HepG2 (cell line): ENCODE results near the gene ABHD12. TPM values are rescaled to one million over a fixed set of nuclear protein-coding genes. Genes with fewer than 3 reads are reported as not detected.

Experiments used
- KDM4B ChIP-seq: sonication (generic); formaldehyde crosslinking; IDR thresholded peaks from 2 replicates; pipeline ENCODE4 v1.4.0; 2020; ENCODE audit warnings: missing genetic modification reagents
- MBNL3 ChIP-seq: fragments of 250-450 bp; sonication (Bioruptor Pico); conservative IDR thresholded peaks from 2 replicates; pipeline ENCODE4 v1.8.0; 2022; ENCODE audit warnings: mild to moderate bottlenecking, inconsistent platforms
- MYNN ChIP-seq: sonication (generic); formaldehyde crosslinking; IDR thresholded peaks from 2 replicates; pipeline ENCODE4 v1.4.0; 2020; ENCODE audit warnings: mild to moderate bottlenecking, low read depth, missing genetic modification reagents
- NR2C2 ChIP-seq: sonication (generic); formaldehyde crosslinking; IDR thresholded peaks from 2 replicates; pipeline ENCODE4 v1.4.0; 2020; ENCODE audit warnings: missing genetic modification reagents, mild to moderate bottlenecking, moderate library complexity, borderline replicate concordance
- PRDM4 ChIP-seq: sonication (generic); formaldehyde crosslinking; IDR thresholded peaks from 2 replicates; pipeline ENCODE4 v1.9.0; 2021; ENCODE audit warnings: missing genetic modification reagents, borderline replicate concordance
- TEAD2 ChIP-seq: sonication (generic); formaldehyde crosslinking; IDR thresholded peaks from 2 replicates; pipeline ENCODE4 v1.9.0; 2021; ENCODE audit warnings: missing genetic modification reagents
- ZNF362 ChIP-seq: sonication (generic); formaldehyde crosslinking; IDR thresholded peaks from 2 replicates; pipeline ENCODE4 v1.4.0; 2020; ENCODE audit warnings: missing genetic modification reagents, mild to moderate bottlenecking, borderline replicate concordance
- ZNF501 ChIP-seq: sonication (generic); formaldehyde crosslinking; IDR thresholded peaks from 2 replicates; pipeline ENCODE4 v1.5.1; 2020; ENCODE audit warnings: mild to moderate bottlenecking, moderate library complexity, missing genetic modification reagents
- ZNF512 ChIP-seq: sonication (generic); formaldehyde crosslinking; IDR thresholded peaks from 2 replicates; pipeline ENCODE4 v1.4.0; 2020; ENCODE audit warnings: mild to moderate bottlenecking, missing genetic modification reagents
- ZNF761 ChIP-seq: sonication (generic); formaldehyde crosslinking; conservative IDR thresholded peaks from 2 replicates; pipeline ENCODE4 v1.4.0; 2020; ENCODE audit warnings: mild to moderate bottlenecking, missing genetic modification reagents
- ZXDC ChIP-seq: sonication (generic); formaldehyde crosslinking; IDR thresholded peaks from 2 replicates; pipeline ENCODE4 v1.5.0; 2020; ENCODE audit warnings: mild to moderate bottlenecking, missing genetic modification reagents
- polyA plus RNA-seq, 8 experiments: library from polyadenylated mRNA; depleted of rRNA in 3 of 8; stranded (reverse) in 7 of 8; unstranded in 1 of 8; fragments of >200 nt; fragmentation: Illumina TruSeq in 4 of 8; extraction: Trizol in 4 of 8; gene quantifications; 2 replicates each; pipeline versions ENCODE4 v1.2.1 to v1.2.3, GENCODE V29; 2011 to 2016; ENCODE audit warnings: low read depth in 4 of 8, missing spikeins in 1 of 8, mixed read lengths in 1 of 8; ENCODE audit not compliant: insufficient read depth in 1 of 8
- total RNA-seq, 5 experiments: library from RNA; depleted of rRNA; stranded (reverse); fragments of >200 nt; fragmentation: Illumina TruSeq; extraction: Trizol; gene quantifications; 2 replicates each; pipeline ENCODE4 v1.2.3, GENCODE V29; 2016; ENCODE audit warnings: low read depth in 1 of 5

ABHD12 gene
- total and polyA plus RNA-seq, 2 of the 13 experiments (the other 11 are each of a cell fraction or from before 2014, with no cell fraction given): 23.5 to 72.1 TPM

- TF ChIP-seq ZXDC (CRISPR knock-in tag) (no peak), ZNF512 (peak; percentile 88; the same call in 1 of the 2 replicates), MYNN (CRISPR knock-in tag) (no peak), NR2C2 (CRISPR knock-in tag) (peak; percentile 60; the same call in 1 of the 2 replicates), MBNL3 (CRISPR knock-in tag) (no peak), ZNF501 (CRISPR knock-in tag) (peak; percentile 85), ZNF362 (peak; percentile 83; the same call in 1 of the 2 replicates), TEAD2 (CRISPR knock-in tag) (no peak), PRDM4 (CRISPR knock-in tag) (peak; percentile 37; the same call in 1 of the 2 replicates), KDM4B (peak; percentile 86; the same call in 1 of the 2 replicates), ZNF761 (peak; percentile 92)
Measured at GRCh38 chr20:25390538-25391528, at the start of gene ABHD12 (continued).
